Trophoblast cell (in vitro differentiated cells and primary cell): Measurements from ENCODE around the gene TBXAS1.

Experiments used
- DNase-seq, 2 donors: peaks; one replicate each; pipeline ENCODE4 v3.0.0-alpha.2; 2016
- H2AFZ ChIP-seq: 2 replicates; pipeline ENCODE4 v1.6.1; 2013; ENCODE audit warnings: low read length, moderate library complexity, mild to moderate bottlenecking; ENCODE audit not compliant: insufficient read depth, poor library complexity
- H2AK5ac ChIP-seq: 2 replicates; pipeline ENCODE4 v1.6.1; 2013; ENCODE audit warnings: mild to moderate bottlenecking, low read length
- H2BK120ac ChIP-seq: 2 replicates; pipeline ENCODE4 v1.6.1; 2013; ENCODE audit warnings: low read length, mild to moderate bottlenecking, moderate library complexity; ENCODE audit not compliant: insufficient read depth, poor library complexity
- H2BK12ac ChIP-seq: 2 replicates; pipeline ENCODE4 v1.6.1; 2013; ENCODE audit warnings: mild to moderate bottlenecking, low read length, moderate library complexity
- H2BK5ac ChIP-seq: 2 replicates; pipeline ENCODE4 v1.6.1; 2013; ENCODE audit warnings: low read length, low read depth, moderate library complexity, mild to moderate bottlenecking; ENCODE audit not compliant: poor library complexity
- H3K14ac ChIP-seq: 2 replicates; pipeline ENCODE4 v1.6.1; 2013; ENCODE audit warnings: mild to moderate bottlenecking, low read length
- H3K18ac ChIP-seq: 2 replicates; pipeline ENCODE4 v1.6.1; 2013; ENCODE audit warnings: mild to moderate bottlenecking, low read length
- H3K23ac ChIP-seq: 2 replicates; pipeline ENCODE4 v1.6.1; 2013; ENCODE audit warnings: low read length
- H3K27ac ChIP-seq: 2 replicates; pipeline ENCODE4 v1.5.1; 2013; ENCODE audit warnings: low read depth, mild to moderate bottlenecking, inconsistent platforms, low read length, moderate library complexity
- H3K27me3 ChIP-seq: 2 replicates; pipeline ENCODE4 v1.6.1; 2013; ENCODE audit warnings: inconsistent platforms, mild to moderate bottlenecking, low read length, moderate library complexity; ENCODE audit not compliant: insufficient read depth
- H3K36me3 ChIP-seq, 2 experiments: 1 replicate in 1 of 2; 2 replicates in 1 of 2; pipeline ENCODE4 v1.6.1; 2013; ENCODE audit warnings: low read length in 2 of 2, mild to moderate bottlenecking in 2 of 2, moderate library complexity in 1 of 2; ENCODE audit not compliant: insufficient read depth in 2 of 2, control insufficient read depth in 1 of 2
- H3K4ac ChIP-seq: 2 replicates; pipeline ENCODE4 v1.6.1; 2013; ENCODE audit warnings: low read depth, mild to moderate bottlenecking, low read length, moderate library complexity
- H3K4me1 ChIP-seq, 2 experiments: 1 replicate in 1 of 2; 2 replicates in 1 of 2; pipeline ENCODE4 v1.6.1; 2013; ENCODE audit warnings: low read length in 2 of 2, mild to moderate bottlenecking in 2 of 2, moderate library complexity in 1 of 2; ENCODE audit not compliant: insufficient read depth in 2 of 2, control insufficient read depth in 1 of 2
- H3K4me2 ChIP-seq: 2 replicates; pipeline ENCODE4 v1.6.1; 2013; ENCODE audit warnings: inconsistent platforms, mild to moderate bottlenecking, low read length, moderate library complexity
- H3K4me3 ChIP-seq: 2 replicates; pipeline ENCODE4 v1.5.1; 2013; ENCODE audit warnings: mild to moderate bottlenecking, low read depth, low read length, inconsistent platforms
- H3K79me1 ChIP-seq: one replicate; pipeline ENCODE4 v1.6.1; 2013; ENCODE audit warnings: low read length
- H3K79me2 ChIP-seq: 2 replicates; pipeline ENCODE4 v1.6.1; 2013; ENCODE audit warnings: low read length, mild to moderate bottlenecking; ENCODE audit not compliant: control insufficient read depth, insufficient read depth, poor library complexity
- H3K9ac ChIP-seq: 2 replicates; pipeline ENCODE4 v1.6.1; 2013; ENCODE audit warnings: mild to moderate bottlenecking, low read length
- H3K9me3 ChIP-seq: 2 replicates; pipeline ENCODE4 v1.6.1; 2013; ENCODE audit warnings: low read depth, mild to moderate bottlenecking, control low read depth, inconsistent platforms, low read length; ENCODE audit not compliant: insufficient read depth
- H4K12ac ChIP-seq: 2 replicates; pipeline ENCODE4 v1.6.1; 2013; ENCODE audit warnings: low read depth, mild to moderate bottlenecking, low read length, moderate library complexity
- H4K8ac ChIP-seq: 2 replicates; pipeline ENCODE4 v1.6.1; 2013; ENCODE audit warnings: low read depth, mild to moderate bottlenecking, low read length, moderate library complexity
- H4K91ac ChIP-seq: one replicate; pipeline ENCODE4 v1.6.1; 2013; ENCODE audit warnings: low read depth, mild to moderate bottlenecking, low read length, moderate library complexity
- WGBS: extraction: QIAGEN DNeasy Blood & Tissue Kit; methylation state at CpG from one replicate; pipeline ENCODE4 v1.1.7; 2013; ENCODE audit warnings: missing lambda C conversion rate; ENCODE audit not compliant: insufficient read length, insufficient coverage; ENCODE audit errors: extremely low coverage; 5-methylcytosine and 5-hydroxymethylcytosine counted together

Gene TBXAS1

DNA sequence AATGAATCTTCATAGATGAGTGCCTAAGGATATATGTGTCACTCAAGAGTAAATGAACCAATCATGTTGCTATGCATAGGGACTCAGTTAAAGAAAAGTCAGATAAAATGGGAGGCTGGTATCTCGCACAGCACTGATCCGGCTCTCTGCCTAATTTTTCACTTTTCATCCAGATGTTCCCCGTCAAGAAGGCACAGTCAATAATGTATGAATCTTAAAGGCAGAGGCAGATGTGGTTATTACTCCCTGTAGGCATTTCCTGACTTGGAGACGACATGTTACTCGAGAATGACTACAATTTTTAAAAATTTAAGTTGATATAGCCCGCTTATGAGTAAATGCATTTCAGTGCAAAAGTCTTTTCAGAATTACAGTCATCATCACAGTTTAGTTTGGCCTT lies 113.6 kb downstream of the TBXAS1 start:
- Histone ChIP-seq H2BK5ac (no peak overlapping the region), H4K12ac (no peak overlapping the region), H3K79me1 (no peaks in the 10 kb centered on the region), H3K23ac (no peak overlapping the region), H3K9ac (no peak overlapping the region), H2BK12ac (no peak overlapping the region), H3K4me1 (no peaks in the 10 kb centered on the region), H3K4ac (no peak overlapping the region), H3K14ac (no peak overlapping the region), H3K27me3 (no peaks in the 10 kb centered on the region), H2BK120ac (no peak overlapping the region), H3K27ac (no peak overlapping the region), H3K79me2 (no peaks in the 10 kb centered on the region), H4K8ac (no peak overlapping the region), H3K18ac (no peak overlapping the region), H2AFZ (no peak overlapping the region), H2AK5ac (no peak overlapping the region), H3K9me3 (peaks cover 2% of the 10 kb centered on the region), H3K36me3 (no peaks in the 10 kb centered on the region), H3K4me3 (no peak overlapping the region), H3K4me2 (no peak overlapping the region), H4K91ac (no peak overlapping the region)
- no CpG with 5 or more reads among the region's 6 CpGs for WGBS
- no peak for DNase-seq

DNA sequence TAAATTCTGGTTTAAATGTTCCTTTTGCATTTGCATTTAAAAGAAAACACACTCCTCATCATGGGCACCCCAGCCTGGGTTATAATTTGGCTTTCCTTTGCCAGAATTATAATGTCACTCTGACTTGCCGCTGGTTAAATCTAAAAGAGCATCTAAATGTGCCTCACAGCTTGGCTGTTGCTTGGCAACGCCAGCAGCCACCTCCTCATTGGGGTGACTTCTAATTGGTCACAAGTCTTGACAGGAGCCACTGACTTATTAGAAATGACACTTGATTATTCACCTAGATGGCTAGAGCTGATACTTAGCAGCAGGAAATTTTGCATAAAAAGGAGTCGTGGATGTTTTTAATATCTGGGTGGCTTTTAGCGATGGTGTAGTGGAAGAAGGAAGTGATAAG lies 114.3 kb downstream of the TBXAS1 start:
- Histone ChIP-seq H4K91ac (no peak overlapping the region), H3K4me1 (no peaks in the 10 kb centered on the region), H3K18ac (no peak overlapping the region), H2AK5ac (no peak overlapping the region), H3K79me2 (no peaks in the 10 kb centered on the region), H3K27ac (no peak overlapping the region), H3K79me1 (no peaks in the 10 kb centered on the region), H3K4me3 (no peak overlapping the region), H4K12ac (no peak overlapping the region), H3K9me3 (peaks cover 2% of the 10 kb centered on the region), H2BK12ac (no peak overlapping the region), H3K4ac (no peak overlapping the region), H3K9ac (no peak overlapping the region), H2BK5ac (no peak overlapping the region), H2AFZ (no peak overlapping the region), H3K36me3 (no peaks in the 10 kb centered on the region), H3K27me3 (no peaks in the 10 kb centered on the region), H3K14ac (no peak overlapping the region), H3K4me2 (no peak overlapping the region), H3K23ac (no peak overlapping the region), H4K8ac (no peak overlapping the region), H2BK120ac (no peak overlapping the region)
- DNase-seq = no peak
- WGBS = 100% methylated on average over 1 of the region's 4 CpGs

DNA sequence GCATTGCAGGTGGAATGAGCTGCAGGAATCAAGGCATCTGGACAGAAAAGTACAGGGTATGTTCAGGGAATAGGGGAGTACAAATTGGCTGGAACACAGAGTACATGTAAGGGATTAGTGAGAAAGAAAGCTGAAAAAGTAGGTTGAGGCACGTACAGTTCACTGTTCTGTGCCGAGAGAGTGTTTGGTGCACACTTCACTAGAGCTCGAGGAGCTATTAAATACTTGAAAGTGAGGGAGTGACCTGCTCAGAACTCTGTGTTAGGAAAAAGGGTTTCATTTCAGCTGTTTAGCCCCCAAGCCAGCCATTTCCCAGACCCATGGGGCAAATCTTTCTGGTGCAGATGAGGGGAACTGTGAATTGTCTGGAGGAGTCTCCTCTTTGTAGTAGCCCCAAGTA lies 115.2 kb downstream of the TBXAS1 start:
- no CpG with 5 or more reads among the region's 3 CpGs for WGBS

DNA sequence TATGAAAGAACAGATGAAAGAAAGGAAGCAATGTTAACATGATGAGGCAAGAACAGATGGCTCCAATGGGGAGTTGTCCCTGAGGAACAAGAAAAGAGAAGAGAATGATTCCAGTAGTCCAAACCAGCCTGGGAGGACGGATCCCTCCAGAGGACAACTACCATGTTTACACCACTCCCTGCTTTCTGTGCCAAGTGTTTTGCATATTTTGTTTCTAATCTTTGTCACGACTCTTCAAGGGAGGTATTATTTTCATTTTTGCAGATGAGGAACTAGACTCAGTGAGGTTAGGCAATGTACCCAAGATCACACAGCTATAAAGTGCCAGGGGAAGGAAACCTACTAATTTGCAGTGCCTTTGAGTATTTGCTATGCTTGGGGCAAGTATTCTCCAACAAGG lies 117.5 kb downstream of the TBXAS1 start:
- no peaks in the 10 kb centered on the region for H3K36me3 ChIP-seq
- no peak overlapping the region for H4K12ac ChIP-seq
- no peak for DNase-seq
- no peak overlapping the region for H3K14ac ChIP-seq
- no peak overlapping the region for H2AFZ ChIP-seq
- no peaks in the 10 kb centered on the region for H3K79me2 ChIP-seq
- H3K4me3 ChIP-seq = no peak overlapping the region
- H2AK5ac ChIP-seq = no peak overlapping the region
- H3K4me2 ChIP-seq = no peak overlapping the region
- no CpG with 5 or more reads among the region's 2 CpGs for WGBS
- no peaks in the 10 kb centered on the region for H3K4me1 ChIP-seq
- H3K79me1 ChIP-seq = no peaks in the 10 kb centered on the region
- no peak overlapping the region for H2BK120ac ChIP-seq
- no peak overlapping the region for H3K9ac ChIP-seq
- H4K91ac ChIP-seq = no peak overlapping the region
- H4K8ac ChIP-seq = no peak overlapping the region
- no peak overlapping the region for H2BK12ac ChIP-seq
- no peak overlapping the region for H3K4ac ChIP-seq
- peaks cover 3% of the 10 kb centered on the region for H3K9me3 ChIP-seq
- no peaks in the 10 kb centered on the region for H3K27me3 ChIP-seq
- H2BK5ac ChIP-seq = no peak overlapping the region
- no peak overlapping the region for H3K23ac ChIP-seq
- no peak overlapping the region for H3K27ac ChIP-seq
- H3K18ac ChIP-seq = no peak overlapping the region

More for the DNA sequence above, 115.2 kb downstream of the TBXAS1 start:
- Histone ChIP-seq H3K27ac (no peak overlapping the region), H2AFZ (no peak overlapping the region), H3K18ac (no peak overlapping the region), H4K91ac (no peak overlapping the region), H2BK12ac (no peak overlapping the region), H2BK5ac (no peak overlapping the region), H4K12ac (no peak overlapping the region), H3K14ac (no peak overlapping the region), H3K27me3 (no peaks in the 10 kb centered on the region), H4K8ac (no peak overlapping the region), H3K9ac (peak overlapping the region; percentile 38), H3K9me3 (peaks cover 2% of the 10 kb centered on the region), H3K4me2 (no peak overlapping the region), H2AK5ac (no peak overlapping the region), H3K36me3 (no peaks in the 10 kb centered on the region), H3K4me3 (no peak overlapping the region), H3K23ac (no peak overlapping the region), H2BK120ac (no peak overlapping the region), H3K4ac (no peak overlapping the region), H3K4me1 (no peaks in the 10 kb centered on the region), H3K79me2 (no peaks in the 10 kb centered on the region), H3K79me1 (no peaks in the 10 kb centered on the region)
- DNase-seq = no peak
